Measurements from ENCODE around the gene SPSB1.
A peak's percentile ranks its signal among the peaks of the same experiment; 100 is the strongest.
"Not testable (repeated sequence)": the region's sequence is repeated elsewhere in the genome, so short reads cannot be mapped to it uniquely, and the experiment has no call there.

The SPSB1 gene

DNA sequence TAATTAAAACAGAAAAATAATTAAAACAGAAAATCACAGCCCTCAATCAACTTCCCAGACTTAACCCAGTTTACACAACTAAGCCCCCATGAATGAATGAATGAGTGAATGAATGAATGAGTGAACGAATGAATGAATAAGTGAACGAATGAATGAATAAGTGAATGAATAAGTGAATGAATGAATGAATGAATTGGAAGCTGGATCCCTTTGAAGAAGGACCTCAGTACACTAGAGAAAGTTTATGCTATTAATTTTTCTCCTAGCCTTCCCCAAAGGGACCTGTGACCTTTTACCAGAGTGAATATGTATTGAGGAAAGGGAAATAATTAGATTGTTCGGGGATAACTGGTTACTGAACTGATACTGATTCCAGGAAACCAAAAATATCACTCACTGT lies 5.6 kb downstream of the SPSB1 start:
- H3K9ac ChIP-seq (ENCODE audit: low read depth in 1 of 2, low read length in 2 of 2), result no peak overlapping the region
- H3K36me3 ChIP-seq (ENCODE audit: control insufficient read depth in 2 of 2, insufficient read depth in 2 of 2, low read length in 2 of 2), result peaks cover 4 to 7% of the 10 kb centered on the region in 2 donors
- no peak overlapping the region for H3K4me3 ChIP-seq (ENCODE audit: low read length in 2 of 2)
- H3K27ac ChIP-seq (ENCODE audit: low read depth in 2 of 2, low read length in 2 of 2), result no peak overlapping the region
- H3K4me1 ChIP-seq (ENCODE audit: control insufficient read depth in 2 of 2, insufficient read depth in 2 of 2, low read length in 2 of 2), result peaks cover 50 to 61% of the 10 kb centered on the region in 2 donors
- H3K9me3 ChIP-seq (ENCODE audit: control insufficient read depth in 2 of 2, low read length in 2 of 2), result no peaks in the 10 kb centered on the region
- H3K27me3 ChIP-seq (ENCODE audit: control insufficient read depth in 2 of 2, insufficient read depth in 2 of 2, low read length in 2 of 2), result no peaks in the 10 kb centered on the region

DNA sequence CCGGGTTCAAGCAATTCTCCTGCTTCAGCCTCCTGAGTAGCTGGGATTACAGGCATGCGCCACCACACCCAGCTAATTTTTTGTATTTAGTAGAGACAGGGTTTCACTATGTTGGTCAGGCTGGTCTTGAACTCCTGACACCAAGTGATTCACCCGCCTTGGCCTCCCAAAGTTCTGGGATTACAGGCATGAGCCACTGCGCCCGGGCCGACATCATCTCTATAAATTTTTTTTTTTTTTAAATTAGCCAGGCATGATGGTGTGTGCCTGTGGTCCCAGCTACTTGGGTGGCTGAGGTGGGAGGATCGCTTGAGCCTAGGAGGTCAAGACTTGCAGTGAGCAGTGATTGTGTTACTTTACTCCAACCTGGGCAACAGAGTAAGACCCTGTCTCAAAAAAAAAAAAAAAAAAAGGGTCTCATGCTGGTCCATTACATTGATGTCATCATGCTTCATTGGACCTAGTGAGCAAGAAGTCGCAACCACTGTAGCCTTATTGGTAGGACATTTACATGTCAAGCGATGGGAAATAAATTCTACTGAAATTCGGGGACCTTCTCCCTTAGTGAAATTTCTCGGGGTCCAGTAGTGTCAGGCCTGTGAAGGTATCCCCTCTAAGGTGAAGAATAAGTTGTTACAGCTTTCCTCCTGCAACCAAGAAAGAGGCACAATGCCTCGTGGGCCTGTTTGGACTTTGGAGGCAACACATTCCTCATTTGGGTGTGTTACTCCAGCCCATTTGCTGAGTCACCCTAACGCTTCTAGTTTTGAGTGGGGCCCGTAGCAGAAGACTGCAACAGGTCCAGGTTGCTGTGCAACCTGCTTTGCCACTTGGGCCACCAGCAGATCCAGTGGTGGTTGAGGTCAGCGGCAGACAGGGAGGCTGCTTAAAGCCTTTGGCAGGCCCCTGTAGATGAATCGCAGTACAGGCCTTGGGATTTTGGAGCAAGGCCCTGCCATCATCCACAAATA lies 7.2 kb downstream of the SPSB1 start:
- H3K9ac ChIP-seq (ENCODE audit: low read depth in 1 of 2, low read length in 2 of 2); H3K4me3 ChIP-seq (ENCODE audit: low read length in 2 of 2); H3K9me3 ChIP-seq (ENCODE audit: control insufficient read depth in 2 of 2, low read length in 2 of 2); H3K36me3 ChIP-seq (ENCODE audit: control insufficient read depth in 2 of 2, insufficient read depth in 2 of 2, low read length in 2 of 2); H3K27me3 ChIP-seq (ENCODE audit: control insufficient read depth in 2 of 2, insufficient read depth in 2 of 2, low read length in 2 of 2): not testable (repeated sequence)
- Histone ChIP-seq H3K27ac (ENCODE audit: low read depth in 2 of 2, low read length in 2 of 2) (peak overlapping the region; percentile 52 to 64), H3K4me1 (ENCODE audit: control insufficient read depth in 2 of 2, insufficient read depth in 2 of 2, low read length in 2 of 2) (peaks cover 37 to 55% of the 10 kb centered on the region in 2 donors)

DNA sequence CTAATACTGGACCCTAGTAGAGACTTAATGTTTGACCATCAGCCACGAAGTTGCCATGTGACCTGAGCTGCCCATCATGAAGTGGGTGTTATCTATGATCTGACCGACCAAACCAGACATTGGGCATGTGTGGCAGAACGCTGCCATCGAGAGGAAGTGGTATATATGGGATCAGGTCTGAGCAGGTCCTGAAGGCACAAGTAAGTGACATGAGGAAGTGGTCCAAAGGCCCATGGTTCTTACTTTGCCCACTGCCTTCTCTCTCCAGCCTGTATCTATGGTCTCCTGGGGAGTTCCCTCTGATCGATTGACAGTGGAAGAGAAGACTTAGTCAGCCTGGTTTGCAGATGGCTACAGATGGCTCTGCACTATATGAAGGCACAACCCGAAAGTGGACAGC lies 7.9 kb downstream of the SPSB1 start:
- Histone ChIP-seq H3K27ac (ENCODE audit: low read depth in 2 of 2, low read length in 2 of 2) (peak overlapping the region; percentile 52 to 64), H3K4me1 (ENCODE audit: control insufficient read depth in 2 of 2, insufficient read depth in 2 of 2, low read length in 2 of 2) (peaks cover 30 to 48% of the 10 kb centered on the region in 2 donors), H3K9me3 (ENCODE audit: control insufficient read depth in 2 of 2, low read length in 2 of 2) (no peaks in the 10 kb centered on the region), H3K9ac (ENCODE audit: low read depth in 1 of 2, low read length in 2 of 2) (no peak overlapping the region), H3K27me3 (ENCODE audit: control insufficient read depth in 2 of 2, insufficient read depth in 2 of 2, low read length in 2 of 2) (no peaks in the 10 kb centered on the region), H3K36me3 (ENCODE audit: control insufficient read depth in 2 of 2, insufficient read depth in 2 of 2, low read length in 2 of 2) (peaks cover 4 to 7% of the 10 kb centered on the region in 2 donors), H3K4me3 (ENCODE audit: low read length in 2 of 2) (no peak overlapping the region)

DNA sequence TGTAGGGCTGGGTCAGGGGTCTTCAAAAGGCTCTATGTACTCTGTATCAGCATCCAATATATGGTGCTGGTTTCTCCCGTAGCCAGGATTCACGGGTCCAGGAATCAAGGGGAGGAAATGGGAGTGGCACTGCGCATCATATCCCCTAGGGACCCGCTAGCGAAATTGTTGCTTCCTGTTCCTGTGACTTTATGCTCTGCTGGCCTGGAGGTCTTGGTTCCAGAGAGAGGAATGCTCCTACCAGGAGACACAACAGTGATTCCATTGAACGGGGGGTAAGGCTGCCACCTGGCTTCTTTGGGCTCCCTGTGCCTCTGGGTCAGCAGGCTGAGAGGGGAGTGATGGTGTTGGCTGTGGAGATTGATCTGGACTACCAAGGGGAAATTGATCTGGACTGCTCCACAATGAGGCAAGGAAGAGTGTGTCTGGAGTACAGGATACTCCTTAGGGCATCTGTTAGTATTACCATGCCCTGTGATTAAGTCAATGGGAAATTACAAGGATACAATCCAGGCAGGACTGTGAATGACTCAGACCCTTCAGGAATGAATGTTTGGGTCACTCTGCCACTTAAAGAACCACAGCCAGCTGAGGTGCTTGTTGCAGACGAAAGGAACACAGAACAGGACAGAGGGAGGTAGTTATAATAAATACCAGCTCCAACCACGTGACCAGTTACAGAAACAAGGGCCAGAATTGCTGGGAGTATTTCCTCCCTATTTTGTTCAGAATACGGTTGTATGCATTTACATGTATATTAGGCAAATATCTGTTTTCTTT lies 10.2 kb downstream of the SPSB1 start:
- Histone ChIP-seq H3K4me3 (ENCODE audit: low read length in 2 of 2) (no peak overlapping the region), H3K9me3 (ENCODE audit: control insufficient read depth in 2 of 2, low read length in 2 of 2) (no peaks in the 10 kb centered on the region), H3K27ac (ENCODE audit: low read depth in 2 of 2, low read length in 2 of 2) (peak overlapping the region; percentile 29 to 43), H3K4me1 (ENCODE audit: control insufficient read depth in 2 of 2, insufficient read depth in 2 of 2, low read length in 2 of 2) (peaks cover 18 to 40% of the 10 kb centered on the region in 2 donors), H3K27me3 (ENCODE audit: control insufficient read depth in 2 of 2, insufficient read depth in 2 of 2, low read length in 2 of 2) (no peaks in the 10 kb centered on the region), H3K9ac (ENCODE audit: low read depth in 1 of 2, low read length in 2 of 2) (peak overlapping the region in 1 of 2 donors; percentile 20), H3K36me3 (ENCODE audit: control insufficient read depth in 2 of 2, insufficient read depth in 2 of 2, low read length in 2 of 2) (peaks cover 0 to 4% of the 10 kb centered on the region in 2 donors)

DNA sequence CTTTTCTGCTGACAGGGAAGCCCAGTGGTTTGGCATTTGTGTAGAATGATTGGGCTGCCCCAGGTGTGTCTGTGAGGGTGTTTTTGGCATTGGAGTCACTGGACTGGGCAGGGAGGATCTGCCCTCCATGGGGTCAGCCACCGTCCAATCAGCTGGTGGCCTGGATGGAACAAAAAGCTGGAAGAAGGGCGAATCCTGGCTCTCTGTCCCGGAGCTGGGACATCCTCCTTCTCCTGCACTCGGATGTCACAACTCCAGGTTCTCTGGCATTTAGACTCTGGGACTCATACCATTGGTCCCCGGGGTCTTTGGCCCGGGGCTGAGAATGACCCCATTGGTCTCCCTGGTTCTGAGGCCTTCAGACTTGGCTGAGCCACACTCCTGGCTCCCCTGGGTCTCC lies 11.2 kb downstream of the SPSB1 start:
- Histone ChIP-seq H3K4me3 (ENCODE audit: low read length in 2 of 2) (no peak overlapping the region), H3K36me3 (ENCODE audit: control insufficient read depth in 2 of 2, insufficient read depth in 2 of 2, low read length in 2 of 2) (peaks cover 0 to 4% of the 10 kb centered on the region in 2 donors), H3K4me1 (ENCODE audit: control insufficient read depth in 2 of 2, insufficient read depth in 2 of 2, low read length in 2 of 2) (peaks cover 18 to 40% of the 10 kb centered on the region in 2 donors), H3K27ac (ENCODE audit: low read depth in 2 of 2, low read length in 2 of 2) (no peak overlapping the region), H3K9ac (ENCODE audit: low read depth in 1 of 2, low read length in 2 of 2) (no peak overlapping the region), H3K27me3 (ENCODE audit: control insufficient read depth in 2 of 2, insufficient read depth in 2 of 2, low read length in 2 of 2) (no peaks in the 10 kb centered on the region), H3K9me3 (ENCODE audit: control insufficient read depth in 2 of 2, low read length in 2 of 2) (no peaks in the 10 kb centered on the region)

DNA sequence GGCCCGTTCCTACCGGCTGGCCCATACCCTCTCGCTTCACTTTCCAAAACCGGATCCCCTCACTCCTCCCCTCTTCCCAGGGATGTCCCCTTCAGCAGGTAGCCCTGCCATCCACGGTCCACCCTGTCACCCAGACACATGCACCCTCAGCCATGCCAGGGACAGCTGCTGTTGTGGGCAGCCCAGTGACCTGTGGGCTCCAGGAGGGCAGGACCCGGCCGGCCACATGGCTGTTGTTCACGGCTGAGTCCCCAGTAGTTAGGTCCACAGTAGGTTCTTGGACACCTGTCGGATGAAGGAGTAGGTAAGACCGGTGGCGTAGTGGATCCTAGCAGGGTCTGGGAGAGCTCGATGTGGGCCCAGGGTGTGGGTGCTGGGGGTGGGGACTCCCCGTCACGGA lies 12.5 kb downstream of the SPSB1 start:
- Histone ChIP-seq H3K4me1 (ENCODE audit: control insufficient read depth in 2 of 2, insufficient read depth in 2 of 2, low read length in 2 of 2) (peaks cover 14 to 35% of the 10 kb centered on the region in 2 donors), H3K9me3 (ENCODE audit: control insufficient read depth in 2 of 2, low read length in 2 of 2) (no peaks in the 10 kb centered on the region), H3K36me3 (ENCODE audit: control insufficient read depth in 2 of 2, insufficient read depth in 2 of 2, low read length in 2 of 2) (peaks cover 0 to 4% of the 10 kb centered on the region in 2 donors), H3K9ac (ENCODE audit: low read depth in 1 of 2, low read length in 2 of 2) (no peak overlapping the region), H3K27me3 (ENCODE audit: control insufficient read depth in 2 of 2, insufficient read depth in 2 of 2, low read length in 2 of 2) (no peaks in the 10 kb centered on the region), H3K4me3 (ENCODE audit: low read length in 2 of 2) (no peak overlapping the region), H3K27ac (ENCODE audit: low read depth in 2 of 2, low read length in 2 of 2) (no peak overlapping the region)

DNA sequence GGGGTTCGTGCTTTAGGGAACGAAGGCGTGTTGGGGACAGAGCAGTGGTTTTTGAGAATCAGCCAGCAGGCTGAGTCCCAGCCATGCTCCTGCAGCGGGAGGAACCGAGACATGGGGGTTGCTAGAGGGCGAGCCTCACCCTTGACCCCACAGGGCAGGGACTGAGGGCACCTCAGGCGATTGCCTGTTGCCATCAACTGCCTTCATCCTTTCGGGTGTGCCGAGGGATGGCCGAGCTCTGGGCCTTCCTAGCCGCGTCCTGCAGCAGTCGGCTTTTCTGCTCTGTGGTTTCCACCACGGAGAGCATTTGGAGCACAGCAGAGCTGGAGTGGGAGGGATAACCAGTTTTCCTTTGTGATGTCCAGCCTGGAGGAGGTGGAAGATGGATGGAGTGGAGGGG lies 13.3 kb downstream of the SPSB1 start:
- Histone ChIP-seq H3K9ac (ENCODE audit: low read depth in 1 of 2, low read length in 2 of 2) (no peak overlapping the region), H3K4me1 (ENCODE audit: control insufficient read depth in 2 of 2, insufficient read depth in 2 of 2, low read length in 2 of 2) (peaks cover 6 to 27% of the 10 kb centered on the region in 2 donors), H3K9me3 (ENCODE audit: control insufficient read depth in 2 of 2, low read length in 2 of 2) (no peaks in the 10 kb centered on the region), H3K27me3 (ENCODE audit: control insufficient read depth in 2 of 2, insufficient read depth in 2 of 2, low read length in 2 of 2) (no peaks in the 10 kb centered on the region), H3K36me3 (ENCODE audit: control insufficient read depth in 2 of 2, insufficient read depth in 2 of 2, low read length in 2 of 2) (peaks cover 0 to 4% of the 10 kb centered on the region in 2 donors), H3K4me3 (ENCODE audit: low read length in 2 of 2) (no peak overlapping the region), H3K27ac (ENCODE audit: low read depth in 2 of 2, low read length in 2 of 2) (no peak overlapping the region)

DNA sequence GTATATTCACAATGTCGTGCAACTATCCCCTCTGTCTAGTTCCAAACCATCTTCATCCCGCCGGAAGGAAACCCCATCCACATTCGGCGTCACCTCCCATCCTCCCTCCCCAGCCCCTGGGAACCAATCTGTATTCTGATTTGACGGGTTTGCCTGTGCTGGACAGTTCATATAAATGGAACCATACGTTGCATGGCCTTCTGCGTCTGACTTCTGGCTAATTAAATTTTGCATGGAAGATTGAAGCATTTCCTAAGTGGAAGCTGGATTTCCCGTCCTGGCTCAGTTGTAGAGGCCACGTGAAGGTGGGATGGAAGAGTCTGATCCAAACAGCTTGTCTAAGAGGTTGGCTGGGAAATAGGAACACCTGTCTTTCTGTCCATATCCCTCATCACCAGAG lies 14.6 kb downstream of the SPSB1 start:
- no peaks in the 10 kb centered on the region for H3K9me3 ChIP-seq (ENCODE audit: control insufficient read depth in 2 of 2, low read length in 2 of 2)
- no peaks in the 10 kb centered on the region for H3K36me3 ChIP-seq (ENCODE audit: control insufficient read depth in 2 of 2, insufficient read depth in 2 of 2, low read length in 2 of 2)
- H3K4me1 ChIP-seq (ENCODE audit: control insufficient read depth in 2 of 2, insufficient read depth in 2 of 2, low read length in 2 of 2), result peaks cover 5 to 15% of the 10 kb centered on the region in 2 donors
- no peaks in the 10 kb centered on the region for H3K27me3 ChIP-seq (ENCODE audit: control insufficient read depth in 2 of 2, insufficient read depth in 2 of 2, low read length in 2 of 2)
- H3K27ac ChIP-seq (ENCODE audit: low read depth in 2 of 2, low read length in 2 of 2), result no peak overlapping the region
- H3K9ac ChIP-seq (ENCODE audit: low read depth in 1 of 2, low read length in 2 of 2), result no peak overlapping the region
- H3K4me3 ChIP-seq (ENCODE audit: low read length in 2 of 2), result no peak overlapping the region

DNA sequence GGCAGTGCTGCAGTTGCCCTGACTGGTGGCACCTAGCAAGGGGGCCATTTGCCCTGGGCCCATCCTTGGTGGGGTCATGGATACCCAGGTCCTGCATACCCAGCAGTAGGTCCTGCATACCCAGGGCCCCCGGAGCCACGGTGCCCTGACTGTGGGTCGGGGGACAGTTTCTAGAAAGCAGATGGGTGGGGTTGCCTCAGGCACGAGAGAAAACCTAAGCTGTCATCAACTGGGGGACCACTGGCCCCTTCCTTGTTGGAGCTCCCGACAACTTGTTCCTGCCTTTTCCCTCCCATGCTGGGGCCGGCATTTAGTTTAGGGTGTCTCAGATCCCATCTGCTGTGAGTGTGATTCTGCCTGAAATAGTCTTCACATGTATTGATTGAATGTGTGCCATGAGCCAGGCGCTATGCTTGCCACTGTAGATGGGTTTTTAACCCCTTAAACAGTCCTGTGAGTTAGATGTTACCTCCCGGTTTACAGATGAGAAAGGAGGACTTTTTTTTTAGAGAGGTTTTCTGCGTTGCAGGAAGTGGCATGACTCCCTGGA lies 15.6 kb downstream of the SPSB1 start:
- Histone ChIP-seq H3K4me1 (ENCODE audit: control insufficient read depth in 2 of 2, insufficient read depth in 2 of 2, low read length in 2 of 2) (peaks cover 0 to 5% of the 10 kb centered on the region in 2 donors), H3K9me3 (ENCODE audit: control insufficient read depth in 2 of 2, low read length in 2 of 2) (no peaks in the 10 kb centered on the region), H3K9ac (ENCODE audit: low read depth in 1 of 2, low read length in 2 of 2) (no peak overlapping the region), H3K27ac (ENCODE audit: low read depth in 2 of 2, low read length in 2 of 2) (no peak overlapping the region), H3K36me3 (ENCODE audit: control insufficient read depth in 2 of 2, insufficient read depth in 2 of 2, low read length in 2 of 2) (no peaks in the 10 kb centered on the region), H3K27me3 (ENCODE audit: control insufficient read depth in 2 of 2, insufficient read depth in 2 of 2, low read length in 2 of 2) (no peaks in the 10 kb centered on the region), H3K4me3 (ENCODE audit: low read length in 2 of 2) (no peak overlapping the region)

DNA sequence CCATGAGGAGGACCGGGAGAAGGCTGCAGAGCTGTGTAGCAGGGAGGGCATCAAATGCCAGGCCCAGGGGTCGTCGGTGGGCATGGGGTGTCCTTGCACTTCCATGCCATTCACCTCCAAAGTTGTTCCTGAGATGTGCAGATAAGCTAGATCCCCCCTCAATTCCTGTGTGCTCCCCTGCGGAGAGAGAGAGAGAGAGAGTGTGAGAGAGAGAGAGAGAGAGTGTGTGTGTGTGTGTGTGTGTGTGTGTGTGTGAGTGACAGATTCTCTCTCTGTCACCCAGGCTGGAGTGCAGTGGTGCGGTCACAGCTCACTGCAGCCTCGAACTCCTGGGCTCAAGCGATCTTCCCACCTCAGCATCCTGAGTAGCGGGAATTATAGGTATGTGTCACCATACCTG lies 16.4 kb downstream of the SPSB1 start:
- Histone ChIP-seq H3K27me3 (ENCODE audit: control insufficient read depth in 2 of 2, insufficient read depth in 2 of 2, low read length in 2 of 2) (no peaks in the 10 kb centered on the region), H3K4me1 (ENCODE audit: control insufficient read depth in 2 of 2, insufficient read depth in 2 of 2, low read length in 2 of 2) (no peaks in the 10 kb centered on the region), H3K36me3 (ENCODE audit: control insufficient read depth in 2 of 2, insufficient read depth in 2 of 2, low read length in 2 of 2) (no peaks in the 10 kb centered on the region), H3K27ac (ENCODE audit: low read depth in 2 of 2, low read length in 2 of 2) (no peak overlapping the region), H3K9me3 (ENCODE audit: control insufficient read depth in 2 of 2, low read length in 2 of 2) (no peaks in the 10 kb centered on the region), H3K9ac (ENCODE audit: low read depth in 1 of 2, low read length in 2 of 2) (no peak overlapping the region), H3K4me3 (ENCODE audit: low read length in 2 of 2) (no peak overlapping the region)
